Measurements from ENCODE around the gene USP13.

DNA sequence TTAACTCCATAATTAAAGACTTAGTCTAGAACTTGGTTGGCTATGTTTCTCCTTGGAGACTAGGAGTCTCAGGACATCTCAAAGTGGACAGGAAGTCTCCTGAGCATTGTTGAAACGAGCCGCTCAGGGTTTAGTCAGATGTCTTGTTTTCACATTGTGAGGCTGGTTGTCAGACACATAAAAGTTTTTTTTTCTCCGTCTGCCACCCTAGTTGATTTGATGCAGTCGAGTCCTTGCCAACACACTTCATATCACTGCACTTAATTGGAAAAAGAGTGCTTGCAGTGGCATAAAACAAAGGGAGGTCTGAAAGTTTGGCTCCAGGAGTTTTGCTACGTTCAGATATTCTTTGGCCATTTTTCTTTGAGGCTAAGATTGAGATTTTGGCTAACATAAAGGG lies 92.9 kb downstream of the USP13 start:
- TF ChIP-seq, protein P1, sequence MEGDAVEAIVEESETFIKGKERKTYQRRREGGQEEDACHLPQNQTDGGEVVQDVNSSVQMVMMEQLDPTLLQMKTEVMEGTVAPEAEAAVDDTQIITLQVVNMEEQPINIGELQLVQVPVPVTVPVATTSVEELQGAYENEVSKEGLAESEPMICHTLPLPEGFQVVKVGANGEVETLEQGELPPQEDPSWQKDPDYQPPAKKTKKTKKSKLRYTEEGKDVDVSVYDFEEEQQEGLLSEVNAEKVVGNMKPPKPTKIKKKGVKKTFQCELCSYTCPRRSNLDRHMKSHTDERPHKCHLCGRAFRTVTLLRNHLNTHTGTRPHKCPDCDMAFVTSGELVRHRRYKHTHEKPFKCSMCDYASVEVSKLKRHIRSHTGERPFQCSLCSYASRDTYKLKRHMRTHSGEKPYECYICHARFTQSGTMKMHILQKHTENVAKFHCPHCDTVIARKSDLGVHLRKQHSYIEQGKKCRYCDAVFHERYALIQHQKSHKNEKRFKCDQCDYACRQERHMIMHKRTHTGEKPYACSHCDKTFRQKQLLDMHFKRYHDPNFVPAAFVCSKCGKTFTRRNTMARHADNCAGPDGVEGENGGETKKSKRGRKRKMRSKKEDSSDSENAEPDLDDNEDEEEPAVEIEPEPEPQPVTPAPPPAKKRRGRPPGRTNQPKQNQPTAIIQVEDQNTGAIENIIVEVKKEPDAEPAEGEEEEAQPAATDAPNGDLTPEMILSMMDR (conservative IDR thresholded peaks at IDR 0.05; ENCODE audit: low read depth in 2 of 2): no peak
- no peak for TF ChIP-seq CREB1 (CRISPR knock-in tag; IDR thresholded peaks at IDR 0.05; ENCODE audit: low read depth)
- TF ChIP-seq, protein P2, sequence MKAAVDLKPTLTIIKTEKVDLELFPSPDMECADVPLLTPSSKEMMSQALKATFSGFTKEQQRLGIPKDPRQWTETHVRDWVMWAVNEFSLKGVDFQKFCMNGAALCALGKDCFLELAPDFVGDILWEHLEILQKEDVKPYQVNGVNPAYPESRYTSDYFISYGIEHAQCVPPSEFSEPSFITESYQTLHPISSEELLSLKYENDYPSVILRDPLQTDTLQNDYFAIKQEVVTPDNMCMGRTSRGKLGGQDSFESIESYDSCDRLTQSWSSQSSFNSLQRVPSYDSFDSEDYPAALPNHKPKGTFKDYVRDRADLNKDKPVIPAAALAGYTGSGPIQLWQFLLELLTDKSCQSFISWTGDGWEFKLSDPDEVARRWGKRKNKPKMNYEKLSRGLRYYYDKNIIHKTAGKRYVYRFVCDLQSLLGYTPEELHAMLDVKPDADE (IDR thresholded peaks at IDR 0.05): no peak
- TF ChIP-seq POLR2AphosphoS5 (IDR thresholded peaks at IDR 0.05; ENCODE audit: low read depth): no peak
- TF ChIP-seq EZH2 (IDR thresholded peaks at IDR 0.05; ENCODE audit: low read depth, unreplicated experiment): no peak
- no peak for TF ChIP-seq NANOG (IDR thresholded peaks at IDR 0.05; ENCODE audit: borderline replicate concordance)
- TF ChIP-seq, protein P3, sequence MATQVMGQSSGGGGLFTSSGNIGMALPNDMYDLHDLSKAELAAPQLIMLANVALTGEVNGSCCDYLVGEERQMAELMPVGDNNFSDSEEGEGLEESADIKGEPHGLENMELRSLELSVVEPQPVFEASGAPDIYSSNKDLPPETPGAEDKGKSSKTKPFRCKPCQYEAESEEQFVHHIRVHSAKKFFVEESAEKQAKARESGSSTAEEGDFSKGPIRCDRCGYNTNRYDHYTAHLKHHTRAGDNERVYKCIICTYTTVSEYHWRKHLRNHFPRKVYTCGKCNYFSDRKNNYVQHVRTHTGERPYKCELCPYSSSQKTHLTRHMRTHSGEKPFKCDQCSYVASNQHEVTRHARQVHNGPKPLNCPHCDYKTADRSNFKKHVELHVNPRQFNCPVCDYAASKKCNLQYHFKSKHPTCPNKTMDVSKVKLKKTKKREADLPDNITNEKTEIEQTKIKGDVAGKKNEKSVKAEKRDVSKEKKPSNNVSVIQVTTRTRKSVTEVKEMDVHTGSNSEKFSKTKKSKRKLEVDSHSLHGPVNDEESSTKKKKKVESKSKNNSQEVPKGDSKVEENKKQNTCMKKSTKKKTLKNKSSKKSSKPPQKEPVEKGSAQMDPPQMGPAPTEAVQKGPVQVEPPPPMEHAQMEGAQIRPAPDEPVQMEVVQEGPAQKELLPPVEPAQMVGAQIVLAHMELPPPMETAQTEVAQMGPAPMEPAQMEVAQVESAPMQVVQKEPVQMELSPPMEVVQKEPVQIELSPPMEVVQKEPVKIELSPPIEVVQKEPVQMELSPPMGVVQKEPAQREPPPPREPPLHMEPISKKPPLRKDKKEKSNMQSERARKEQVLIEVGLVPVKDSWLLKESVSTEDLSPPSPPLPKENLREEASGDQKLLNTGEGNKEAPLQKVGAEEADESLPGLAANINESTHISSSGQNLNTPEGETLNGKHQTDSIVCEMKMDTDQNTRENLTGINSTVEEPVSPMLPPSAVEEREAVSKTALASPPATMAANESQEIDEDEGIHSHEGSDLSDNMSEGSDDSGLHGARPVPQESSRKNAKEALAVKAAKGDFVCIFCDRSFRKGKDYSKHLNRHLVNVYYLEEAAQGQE (IDR thresholded peaks at IDR 0.05; ENCODE audit: unreplicated experiment): no peak
- TF ChIP-seq JUNB (IDR thresholded peaks at IDR 0.05; ENCODE audit: unreplicated experiment): no peak
- TF ChIP-seq EZH2phosphoT487 (IDR thresholded peaks at IDR 0.05; ENCODE audit: unreplicated experiment): no peak
- TF ChIP-seq ZNF114 (CRISPR knock-in tag; IDR thresholded peaks at IDR 0.05): no peak
- TF ChIP-seq ZNF331 (CRISPR knock-in tag; IDR thresholded peaks at IDR 0.05; ENCODE audit: low read depth): no peak
- TF ChIP-seq STAT1 (IDR thresholded peaks at IDR 0.05; ENCODE audit: unreplicated experiment): no peak
